Measurements from ENCODE around the gene SPTBN2. TPM values are rescaled to one million over a fixed set of nuclear protein-coding genes. Genes with fewer than 3 reads are reported as not detected.
A peak's percentile ranks its signal among the peaks of the same experiment; 100 is the strongest.

Gene SPTBN2
- total and polyA plus RNA-seq, 2 donors (not counting 3 experiments of a cell fraction or from before 2014, with no cell fraction given), result 3.8 to 19.8 TPM

DNA sequence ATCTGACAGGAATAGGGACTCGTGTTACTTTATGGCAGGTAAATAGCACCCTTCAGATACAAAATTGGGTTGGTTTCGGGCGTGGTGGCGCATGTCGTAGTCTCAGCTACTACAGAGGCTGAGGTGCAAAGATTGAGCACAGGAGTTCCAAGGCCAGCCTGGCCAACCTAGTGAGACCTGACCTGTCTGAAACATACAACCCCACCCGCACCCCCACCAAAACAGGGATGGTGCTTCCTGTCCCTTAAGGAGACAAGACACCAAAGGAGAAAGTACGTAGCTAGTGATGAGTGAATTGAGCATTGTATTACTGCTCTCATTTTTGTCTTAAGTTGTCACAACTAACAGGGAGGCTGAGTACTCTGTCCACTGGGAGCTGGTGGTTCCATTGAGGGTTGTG, 76.4 kb downstream of the SPTBN2 start:
- Histone ChIP-seq H4K20me1 (replicated peaks; ENCODE audit: control insufficient read depth, extremely low read depth, insufficient read depth, low read length) (peaks cover 6% of the 10 kb centered on the region), H3K4me1 (ENCODE audit: control insufficient read depth, extremely low read depth, insufficient read depth, low read length) (no peaks in the 10 kb centered on the region), H3K9me3 (replicated peaks; ENCODE audit: control insufficient read depth, insufficient read depth, low read length) (no peaks in the 10 kb centered on the region), H3K9ac (replicated peaks; ENCODE audit: extremely low read depth, insufficient read depth, low read length) (no peak overlapping the region), H3K79me2 (ENCODE audit: control insufficient read depth, insufficient read depth, low read length) (peaks cover 42% of the 10 kb centered on the region), H3K4me3 (replicated peaks in 1 of 3; ENCODE audit: insufficient read depth in 1 of 3, low read depth in 1 of 3, low read length in 3 of 3) (no peak overlapping the region), H3K27me3 (ENCODE audit: control insufficient read depth in 2 of 2, insufficient read depth in 2 of 2, low read length in 2 of 2) (no peaks in the 10 kb centered on the region), H3K4me2 (ENCODE audit: insufficient read depth, low read length) (no peak overlapping the region), H3K36me3 (ENCODE audit: control insufficient read depth in 2 of 2, extremely low read depth in 1 of 2, insufficient read depth in 2 of 2, low read length in 2 of 2) (peaks cover 6 to 8% of the 10 kb centered on the region in 2 experiments), H2AFZ (ENCODE audit: low read depth, low read length) (no peak overlapping the region), H3K9me1 (replicated peaks; ENCODE audit: control insufficient read depth, extremely low read depth, insufficient read depth, low read length) (no peaks in the 10 kb centered on the region), H3K27ac (ENCODE audit: insufficient read depth, low read depth, low read length) (no peak overlapping the region)
- intact Hi-C loops (cut with micrococcal nuclease) (no loop called here), dilution Hi-C loops (cut with MboI; ENCODE audit: extremely low pct_ligation_motif_present, low sequenced_read_pairs) (no loop called here)
- no peak for FAIRE-seq
- ChIA-PET POLR2A (interaction anchor here (1.3 kb wide), 1 partner anchor 15 kb away, joined by 3 read pairs; no protein-coding TSS in a partner anchor), CTCF (interaction anchor here (0.7 to 1.1 kb wide), 4 partner anchors 9 to 72 kb away, joined by 3 to 4 read pairs (median 3); partner anchors contain the start of gene RBM4)
- no TSS peak for BruUV-seq (replicated peaks)
- TF ChIP-seq, protein P1, sequence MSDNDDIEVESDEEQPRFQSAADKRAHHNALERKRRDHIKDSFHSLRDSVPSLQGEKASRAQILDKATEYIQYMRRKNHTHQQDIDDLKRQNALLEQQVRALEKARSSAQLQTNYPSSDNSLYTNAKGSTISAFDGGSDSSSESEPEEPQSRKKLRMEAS (IDR thresholded peaks at IDR 0.05; ENCODE audit: insufficient read depth, insufficient read length), result no peak
- peak; percentile 26 for TF ChIP-seq POLR2A (IDR thresholded peaks at IDR 0.05; ENCODE audit: low read depth, low read length)
- DNase-seq (ENCODE audit: low read depth, low spot score), result no peak

DNA sequence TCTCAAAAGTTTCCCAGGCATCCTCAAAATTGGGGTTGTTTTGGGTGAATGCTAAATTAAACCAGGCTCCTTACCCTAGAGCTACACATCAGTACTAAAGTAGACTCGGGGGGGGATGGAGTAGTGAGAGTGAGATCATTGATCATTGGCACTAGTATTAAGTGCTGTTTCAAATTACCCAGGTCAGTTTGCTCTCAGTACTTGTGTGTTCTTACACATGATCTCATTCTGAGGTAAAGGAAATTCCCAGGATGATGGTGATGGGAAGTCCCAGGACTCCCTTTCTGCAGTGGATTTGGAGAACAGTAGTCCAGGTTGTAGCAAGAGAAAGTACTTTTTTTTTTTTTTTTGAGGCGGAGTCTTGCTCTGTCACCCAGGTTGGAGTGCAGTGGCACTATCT, 78.0 kb downstream of the SPTBN2 start:
- no peak for TF ChIP-seq GATA2 (IDR thresholded peaks at IDR 0.05; ENCODE audit: insufficient read depth, insufficient read length, low read depth, low read length)
- TF ChIP-seq, protein P2, sequence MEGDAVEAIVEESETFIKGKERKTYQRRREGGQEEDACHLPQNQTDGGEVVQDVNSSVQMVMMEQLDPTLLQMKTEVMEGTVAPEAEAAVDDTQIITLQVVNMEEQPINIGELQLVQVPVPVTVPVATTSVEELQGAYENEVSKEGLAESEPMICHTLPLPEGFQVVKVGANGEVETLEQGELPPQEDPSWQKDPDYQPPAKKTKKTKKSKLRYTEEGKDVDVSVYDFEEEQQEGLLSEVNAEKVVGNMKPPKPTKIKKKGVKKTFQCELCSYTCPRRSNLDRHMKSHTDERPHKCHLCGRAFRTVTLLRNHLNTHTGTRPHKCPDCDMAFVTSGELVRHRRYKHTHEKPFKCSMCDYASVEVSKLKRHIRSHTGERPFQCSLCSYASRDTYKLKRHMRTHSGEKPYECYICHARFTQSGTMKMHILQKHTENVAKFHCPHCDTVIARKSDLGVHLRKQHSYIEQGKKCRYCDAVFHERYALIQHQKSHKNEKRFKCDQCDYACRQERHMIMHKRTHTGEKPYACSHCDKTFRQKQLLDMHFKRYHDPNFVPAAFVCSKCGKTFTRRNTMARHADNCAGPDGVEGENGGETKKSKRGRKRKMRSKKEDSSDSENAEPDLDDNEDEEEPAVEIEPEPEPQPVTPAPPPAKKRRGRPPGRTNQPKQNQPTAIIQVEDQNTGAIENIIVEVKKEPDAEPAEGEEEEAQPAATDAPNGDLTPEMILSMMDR (IDR thresholded peaks at IDR 0.05; ENCODE audit: extremely low read depth in 1 of 2, insufficient read depth in 1 of 2, low read depth in 1 of 2, low read length in 2 of 2), result no peak
- peak; percentile 26 for TF ChIP-seq POLR2A (IDR thresholded peaks at IDR 0.05; ENCODE audit: low read depth, low read length)
- Histone ChIP-seq H3K27ac (ENCODE audit: insufficient read depth, low read depth, low read length) (no peak overlapping the region), H3K9me1 (replicated peaks; ENCODE audit: control insufficient read depth, extremely low read depth, insufficient read depth, low read length) (no peaks in the 10 kb centered on the region), H2AFZ (ENCODE audit: low read depth, low read length) (no peak overlapping the region), H3K79me2 (ENCODE audit: control insufficient read depth, insufficient read depth, low read length) (peaks cover 56% of the 10 kb centered on the region), H3K4me1 (ENCODE audit: control insufficient read depth, extremely low read depth, insufficient read depth, low read length) (no peaks in the 10 kb centered on the region), H3K27me3 (ENCODE audit: control insufficient read depth in 2 of 2, insufficient read depth in 2 of 2, low read length in 2 of 2) (no peaks in the 10 kb centered on the region), H3K36me3 (ENCODE audit: control insufficient read depth in 2 of 2, extremely low read depth in 1 of 2, insufficient read depth in 2 of 2, low read length in 2 of 2) (peaks cover 13 to 15% of the 10 kb centered on the region in 2 experiments), H3K4me3 (replicated peaks in 1 of 3; ENCODE audit: insufficient read depth in 1 of 3, low read depth in 1 of 3, low read length in 3 of 3) (no peak overlapping the region), H3K9me3 (replicated peaks; ENCODE audit: control insufficient read depth, insufficient read depth, low read length) (no peaks in the 10 kb centered on the region), H3K9ac (replicated peaks; ENCODE audit: extremely low read depth, insufficient read depth, low read length) (no peak overlapping the region), H4K20me1 (replicated peaks; ENCODE audit: control insufficient read depth, extremely low read depth, insufficient read depth, low read length) (peaks cover 9% of the 10 kb centered on the region), H3K4me2 (ENCODE audit: insufficient read depth, low read length) (no peak overlapping the region)
- no peak for FAIRE-seq
- no TSS peak for BruUV-seq (replicated peaks)
- ChIA-PET POLR2A (no interaction called here), CTCF (interaction anchor here (0.6 kb wide), 1 partner anchor 9 kb away, joined by 3 read pairs; no protein-coding TSS in a partner anchor)
- intact Hi-C loops (cut with micrococcal nuclease), result loop anchor here (2.0 kb wide), 1 partner anchor 58 kb away; the partner anchor contains the start of genes CCDC87 and CCS
- dilution Hi-C loops (cut with MboI; ENCODE audit: extremely low pct_ligation_motif_present, low sequenced_read_pairs), result no loop called here
- DNase-seq (ENCODE audit: low read depth, low spot score), result no peak

All from endothelial cell of umbilical vein (primary cell).